GM03348 (cell line): ENCODE data around the gene NOS2.
"Not testable (repeated sequence)": the region's sequence is repeated elsewhere in the genome, so short reads cannot be mapped to it uniquely, and the experiment has no call there.

ENCODE experiments used
- DNase-seq: peaks from one replicate; pipeline ENCODE4 v3.0.0; 2012; ENCODE audit warnings: low spot score

Gene NOS2

GRCh38 chr17:27783440-27784350 lies 16.6 kb downstream of the NOS2 start:
- DNase-seq, result no peak

- no peak for DNase-seq
These were observed 17.5 kb downstream of the NOS2 start for GRCh38 chr17:27782791-27783206.

GRCh38 chr17:27780828-27781404 lies 19.4 kb downstream of the NOS2 start:
- DNase-seq, result no peak

GRCh38 chr17:27780092-27780827 lies 20.1 kb downstream of the NOS2 start:
- DNase-seq, result no peak

GRCh38 chr17:27778183-27778582 lies 22.1 kb downstream of the NOS2 start:
- DNase-seq, result peak; percentile 66

GRCh38 chr17:27776882-27777624 lies 23.3 kb downstream of the NOS2 start:
- no peak for DNase-seq

- DNase-seq, result no peak
These were observed 28.7 kb downstream of the NOS2 start for GRCh38 chr17:27771586-27771985.

- no peak for DNase-seq
These were observed 29.5 kb downstream of the NOS2 start for GRCh38 chr17:27770877-27771276.

- DNase-seq, result no peak
These were observed 31.4 kb downstream of the NOS2 start for GRCh38 chr17:27768858-27769410.

GRCh38 chr17:27766438-27766837 lies 33.9 kb downstream of the NOS2 start:
- DNase-seq, result no peak

- no peak for DNase-seq
These were observed 35.0 kb downstream of the NOS2 start for GRCh38 chr17:27765353-27765752.

- DNase-seq, result no peak
These were observed 35.7 kb downstream of the NOS2 start for GRCh38 chr17:27764589-27764988.

- DNase-seq, result no peak
These were observed 37.6 kb downstream of the NOS2 start for GRCh38 chr17:27762527-27763305.

GRCh38 chr17:27760931-27761330 lies 39.4 kb downstream of the NOS2 start:
- DNase-seq, result not testable (repeated sequence)

- peak; percentile 78 for DNase-seq
These were observed 40.1 kb downstream of the NOS2 start for GRCh38 chr17:27760069-27760885.

- no peak for DNase-seq
These were observed 40.8 kb downstream of the NOS2 start for GRCh38 chr17:27759528-27759927.

GRCh38 chr17:27756467-27757371 lies 43.6 kb downstream of the NOS2 start:
- DNase-seq, result peak; percentile 51

GRCh38 chr17:27755706-27756466 lies 44.4 kb downstream of the NOS2 start:
- no peak for DNase-seq
